Endothelial cell of umbilical vein (primary cell): Measurements from ENCODE around the gene IGHMBP2.
"Not testable (repeated sequence)": the region's sequence is repeated elsewhere in the genome, so short reads cannot be mapped to it uniquely, and the experiment has no call there.

Experiments
- EZH2 ChIP-seq: IDR thresholded peaks from 2 replicates; pipeline ENCODE4 v1.6.1; 2012; ENCODE audit warnings: borderline replicate concordance, low read depth, mild to moderate bottlenecking, moderate library complexity, low read length, inconsistent platforms; ENCODE audit not compliant: severe bottlenecking
- FOS ChIP-seq: IDR thresholded peaks from 2 replicates; pipeline ENCODE4 v1.6.1; 2011; ENCODE audit warnings: mild to moderate bottlenecking, low read length, moderate library complexity, borderline replicate concordance; ENCODE audit not compliant: insufficient read depth
- POLR2A ChIP-seq: IDR thresholded peaks from 2 replicates; pipeline ENCODE4 v1.6.1; 2012; ENCODE audit warnings: low read depth, mild to moderate bottlenecking, control low read depth, low read length
- POLR2AphosphoS5 ChIP-seq: IDR thresholded peaks from 2 replicates; pipeline ENCODE4 v1.6.1; 2012; ENCODE audit warnings: low read depth, mild to moderate bottlenecking, control low read depth, low read length, moderate library complexity; ENCODE audit not compliant: insufficient read depth
- TF ChIP-seq, protein P1 (sequence below), 2 donors: IDR thresholded peaks; 1 replicate in 1 of 2; 2 replicates in 1 of 2; pipeline ENCODE4 v1.5.1; 2011; ENCODE audit warnings: low read length in 2 of 2, mild to moderate bottlenecking in 2 of 2, moderate library complexity in 2 of 2, control low read depth in 1 of 2, inconsistent platforms in 1 of 2, low read depth in 1 of 2; ENCODE audit not compliant: insufficient read depth in 1 of 2; ENCODE audit errors: extremely low read depth in 1 of 2
- TF ChIP-seq, protein P2 (sequence below): IDR thresholded peaks from 2 replicates; pipeline ENCODE4 v1.6.1; 2011; ENCODE audit not compliant: insufficient read depth, insufficient read length

- TF ChIP-seq, protein P1, sequence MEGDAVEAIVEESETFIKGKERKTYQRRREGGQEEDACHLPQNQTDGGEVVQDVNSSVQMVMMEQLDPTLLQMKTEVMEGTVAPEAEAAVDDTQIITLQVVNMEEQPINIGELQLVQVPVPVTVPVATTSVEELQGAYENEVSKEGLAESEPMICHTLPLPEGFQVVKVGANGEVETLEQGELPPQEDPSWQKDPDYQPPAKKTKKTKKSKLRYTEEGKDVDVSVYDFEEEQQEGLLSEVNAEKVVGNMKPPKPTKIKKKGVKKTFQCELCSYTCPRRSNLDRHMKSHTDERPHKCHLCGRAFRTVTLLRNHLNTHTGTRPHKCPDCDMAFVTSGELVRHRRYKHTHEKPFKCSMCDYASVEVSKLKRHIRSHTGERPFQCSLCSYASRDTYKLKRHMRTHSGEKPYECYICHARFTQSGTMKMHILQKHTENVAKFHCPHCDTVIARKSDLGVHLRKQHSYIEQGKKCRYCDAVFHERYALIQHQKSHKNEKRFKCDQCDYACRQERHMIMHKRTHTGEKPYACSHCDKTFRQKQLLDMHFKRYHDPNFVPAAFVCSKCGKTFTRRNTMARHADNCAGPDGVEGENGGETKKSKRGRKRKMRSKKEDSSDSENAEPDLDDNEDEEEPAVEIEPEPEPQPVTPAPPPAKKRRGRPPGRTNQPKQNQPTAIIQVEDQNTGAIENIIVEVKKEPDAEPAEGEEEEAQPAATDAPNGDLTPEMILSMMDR (IDR thresholded peaks at IDR 0.05; ENCODE audit: extremely low read depth in 1 of 2, insufficient read depth in 1 of 2, low read depth in 1 of 2, low read length in 2 of 2) = not testable (repeated sequence)
- not testable (repeated sequence) for TF ChIP-seq POLR2A, EZH2, POLR2AphosphoS5, FOS
- TF ChIP-seq, protein P2, sequence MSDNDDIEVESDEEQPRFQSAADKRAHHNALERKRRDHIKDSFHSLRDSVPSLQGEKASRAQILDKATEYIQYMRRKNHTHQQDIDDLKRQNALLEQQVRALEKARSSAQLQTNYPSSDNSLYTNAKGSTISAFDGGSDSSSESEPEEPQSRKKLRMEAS = not testable (repeated sequence)
Observed at GRCh38 chr11:68856425-68857030, 47.2 kb upstream of the IGHMBP2 start.
